CMK (cell line): ENCODE results near the gene RAB27A.
"Not testable (repeated sequence)": the region's sequence is repeated elsewhere in the genome, so short reads cannot be mapped to it uniquely, and the experiment has no call there.

Experiments used
- DNase-seq: peaks from one replicate; pipeline ENCODE4 v3.0.0-alpha.2; 2010; ENCODE audit warnings: low read depth

Gene RAB27A

DNA sequence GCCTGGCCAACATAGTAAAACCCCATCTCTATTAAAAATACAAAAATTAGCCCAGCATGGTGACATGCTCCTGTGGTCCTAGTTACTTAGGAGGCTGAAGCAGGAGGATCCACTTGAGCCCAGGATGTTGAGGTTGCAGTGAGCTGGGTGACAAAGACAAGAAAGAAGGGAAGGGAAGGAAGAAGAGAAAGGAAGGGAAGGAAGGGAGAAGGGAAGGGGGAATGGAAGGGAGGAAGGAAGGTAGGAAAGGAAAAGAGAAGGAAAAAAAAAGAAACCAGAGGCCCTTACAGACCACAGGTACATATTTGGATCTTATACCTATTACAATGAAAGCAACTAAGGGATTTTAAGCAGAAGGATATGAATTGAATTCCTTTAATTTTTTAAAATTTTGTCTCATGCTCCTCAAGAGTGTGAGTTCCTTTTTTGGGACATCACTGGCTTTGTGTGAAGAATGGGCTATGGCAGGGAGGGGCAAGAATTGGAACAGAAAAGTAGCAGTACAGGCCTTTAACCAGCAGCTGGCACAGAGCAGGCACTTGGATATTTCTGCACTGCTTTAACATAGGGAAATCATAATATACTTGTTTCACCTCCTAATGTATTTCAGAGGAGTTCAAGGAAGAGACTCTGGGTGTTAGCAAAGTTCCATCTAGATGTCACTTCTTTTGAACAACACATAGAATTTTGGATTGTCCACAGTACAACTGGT, 7.9 kb downstream of the RAB27A start:
- DNase-seq, result no peak

DNA sequence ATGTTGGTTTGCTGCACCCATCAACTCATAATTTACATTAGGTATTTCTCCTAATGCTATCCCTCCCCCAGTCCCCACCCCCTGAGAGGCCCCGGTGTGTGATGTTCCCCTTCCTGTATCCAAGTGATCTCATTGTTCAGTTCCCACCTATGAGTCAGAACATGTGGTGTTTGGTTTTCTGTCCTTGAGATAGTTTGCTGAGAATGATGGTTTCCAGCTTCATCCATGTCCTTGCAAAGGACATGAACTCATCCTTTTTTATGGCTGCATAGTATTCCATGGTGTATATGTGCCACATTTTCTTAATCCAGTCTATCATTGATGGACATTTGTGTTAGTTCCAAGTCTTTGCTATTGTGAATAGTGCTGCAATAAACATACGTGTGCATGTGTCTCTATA, 9.0 kb downstream of the RAB27A start:
- not testable (repeated sequence) for DNase-seq

DNA sequence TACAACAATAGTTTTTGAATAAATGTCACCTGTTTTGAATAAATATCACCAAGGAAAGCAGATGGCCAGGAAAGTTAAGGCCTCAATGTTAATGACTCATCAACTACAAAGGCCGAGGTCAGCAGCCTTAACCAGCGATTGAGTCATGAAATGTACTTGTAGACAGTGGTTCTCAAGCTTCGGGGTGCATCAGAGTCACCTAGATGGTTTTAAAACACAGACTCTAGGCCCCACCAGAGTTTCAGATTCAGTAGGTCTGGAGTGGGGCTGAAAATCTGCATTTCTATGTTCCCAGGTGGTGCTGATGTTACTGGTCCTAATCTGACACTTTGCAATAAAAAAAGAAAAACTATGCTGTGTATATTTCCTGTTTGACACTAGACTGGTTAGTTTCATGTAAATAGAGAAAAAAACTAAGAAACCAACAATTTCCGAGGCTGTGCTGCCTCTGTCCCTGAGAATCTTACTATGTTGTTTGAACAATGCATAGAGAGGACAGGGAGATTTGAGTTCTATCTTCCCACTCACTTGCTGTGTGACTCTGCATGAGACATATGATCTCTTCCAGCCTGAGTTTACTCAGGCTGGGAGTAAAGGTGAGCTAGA, 9.8 kb downstream of the RAB27A start:
- no peak for DNase-seq

DNA sequence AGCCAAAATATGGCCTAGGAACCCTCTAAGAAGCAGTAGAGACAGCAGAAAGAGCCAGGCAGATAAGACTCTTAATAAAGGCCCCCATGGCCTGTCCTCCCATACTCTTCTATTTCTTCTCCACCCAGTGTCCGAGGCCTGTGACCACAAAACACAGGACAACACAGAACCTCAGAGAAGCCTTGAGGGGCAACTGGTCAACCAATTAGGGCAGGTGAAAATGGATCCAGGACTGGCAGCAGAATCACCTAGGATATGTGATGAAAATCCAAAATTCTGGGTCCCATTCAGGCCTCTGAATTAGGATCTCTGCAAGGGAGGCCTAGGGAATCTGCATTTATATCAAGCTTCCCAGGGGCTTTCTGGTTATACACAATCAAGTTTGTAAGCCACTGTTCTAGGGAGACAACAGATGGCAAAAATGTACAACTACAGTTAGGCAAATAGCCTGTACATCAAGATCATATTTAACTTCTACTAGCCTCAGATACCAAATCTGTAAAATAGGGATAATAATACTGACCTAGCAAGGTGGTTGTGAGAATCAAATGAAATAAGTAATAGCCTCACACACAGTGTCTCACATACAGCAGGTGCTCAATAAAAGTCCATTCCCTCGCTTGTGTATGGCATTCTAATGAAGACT, 10.4 kb downstream of the RAB27A start:
- no peak for DNase-seq

DNA sequence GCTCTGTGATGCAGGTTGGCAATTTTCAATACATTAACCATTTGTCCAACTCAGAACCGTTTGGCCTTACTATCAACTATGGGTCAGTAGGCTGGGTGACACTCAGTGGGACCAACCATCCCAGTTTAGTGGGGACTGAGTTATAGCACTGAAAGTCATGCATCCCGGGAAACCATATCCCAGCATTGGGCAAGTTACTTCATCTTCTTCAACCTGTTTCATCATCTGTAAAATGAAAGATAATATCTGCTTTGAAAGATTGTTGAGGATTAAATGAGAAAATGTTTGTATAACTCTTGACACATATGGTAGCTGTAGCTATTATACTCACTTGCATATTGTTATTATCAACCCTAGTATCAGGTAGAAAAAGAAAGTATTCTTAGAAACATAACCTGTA, 11.9 kb downstream of the RAB27A start:
- no peak for DNase-seq

DNA sequence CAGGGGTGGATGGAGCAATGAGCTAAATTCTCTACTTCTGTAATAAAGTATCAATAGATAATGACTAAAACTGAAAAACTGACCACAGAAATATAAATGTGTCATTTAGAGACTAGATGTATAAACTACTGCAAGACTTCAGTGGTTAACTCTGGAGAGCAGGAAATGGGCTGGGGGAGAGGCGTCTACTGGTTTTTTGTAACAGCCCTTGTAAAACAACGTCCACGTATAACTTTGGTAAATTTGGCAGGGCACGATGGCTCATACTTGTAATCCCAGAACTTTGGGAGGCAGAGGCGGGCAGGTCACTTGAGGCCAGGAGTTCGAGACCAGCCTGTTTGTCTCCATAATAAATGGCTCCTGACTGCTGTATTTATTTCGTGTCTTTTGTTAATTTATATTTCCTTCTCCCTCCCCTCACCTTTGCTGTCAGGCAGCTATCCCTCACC, 12.5 kb downstream of the RAB27A start:
- no peak for DNase-seq

DNA sequence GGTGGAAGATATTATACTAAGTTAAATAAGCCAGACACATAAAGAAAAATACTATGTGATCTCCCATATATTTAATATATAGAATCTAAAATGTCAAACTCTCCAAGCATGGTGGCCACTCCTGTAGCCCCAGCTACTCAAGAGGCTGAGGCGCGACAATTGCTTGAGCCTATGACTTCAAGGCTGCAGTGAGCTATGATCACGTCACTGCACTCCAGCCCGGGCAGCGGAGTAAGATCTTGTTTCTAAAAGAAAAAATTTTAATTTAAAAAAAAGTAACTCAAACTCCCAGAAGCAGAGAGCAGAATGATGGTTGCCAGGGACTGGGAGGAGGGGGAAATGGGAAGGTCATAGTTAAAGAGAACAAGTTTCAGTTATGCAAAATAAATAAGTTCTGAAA, 13.3 kb downstream of the RAB27A start:
- no peak for DNase-seq

DNA sequence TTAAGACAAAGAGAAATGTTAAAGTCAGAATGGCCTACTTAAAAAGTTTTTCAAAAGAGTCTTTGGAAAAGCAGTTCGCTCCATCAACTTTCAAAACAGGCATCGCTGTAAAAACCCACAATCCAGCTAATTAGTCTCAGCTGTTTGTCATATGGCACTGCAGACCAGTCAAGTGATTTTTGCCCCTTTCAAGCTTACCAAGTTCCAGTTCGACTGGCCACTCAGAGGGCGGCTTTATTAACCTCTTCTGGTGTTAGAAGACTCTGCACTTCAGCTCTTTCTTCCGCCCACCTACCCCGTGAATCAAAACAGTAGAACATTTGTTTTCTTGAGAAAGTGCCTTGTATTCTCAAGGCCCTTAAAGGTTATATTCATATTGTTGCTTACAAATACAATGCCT, 19.3 kb downstream of the RAB27A start:
- no peak for DNase-seq

DNA sequence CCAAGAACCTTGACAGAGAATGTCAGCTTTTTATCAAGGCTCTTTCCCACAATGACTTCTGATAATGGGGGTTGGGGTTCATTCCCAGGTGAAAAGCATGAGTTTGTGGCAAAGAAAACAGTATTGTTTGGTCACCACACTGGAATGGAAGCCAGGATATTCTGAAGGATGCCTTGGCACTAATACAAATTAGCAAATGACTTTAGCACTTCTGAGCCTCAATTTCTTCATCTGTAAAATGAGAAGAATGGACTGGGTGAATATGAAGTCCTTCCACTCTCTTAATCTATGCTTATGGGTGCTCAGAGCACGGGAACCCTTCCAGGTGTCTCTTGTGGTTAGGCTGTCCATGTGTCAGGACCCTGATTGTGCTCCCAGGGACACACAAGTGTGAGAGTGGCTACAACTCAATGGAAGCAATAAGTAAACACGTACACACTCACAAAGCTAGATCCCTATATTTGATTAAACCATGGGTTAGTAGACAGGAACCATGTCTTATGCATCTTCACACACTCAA, 21.4 kb downstream of the RAB27A start:
- DNase-seq, result no peak

DNA sequence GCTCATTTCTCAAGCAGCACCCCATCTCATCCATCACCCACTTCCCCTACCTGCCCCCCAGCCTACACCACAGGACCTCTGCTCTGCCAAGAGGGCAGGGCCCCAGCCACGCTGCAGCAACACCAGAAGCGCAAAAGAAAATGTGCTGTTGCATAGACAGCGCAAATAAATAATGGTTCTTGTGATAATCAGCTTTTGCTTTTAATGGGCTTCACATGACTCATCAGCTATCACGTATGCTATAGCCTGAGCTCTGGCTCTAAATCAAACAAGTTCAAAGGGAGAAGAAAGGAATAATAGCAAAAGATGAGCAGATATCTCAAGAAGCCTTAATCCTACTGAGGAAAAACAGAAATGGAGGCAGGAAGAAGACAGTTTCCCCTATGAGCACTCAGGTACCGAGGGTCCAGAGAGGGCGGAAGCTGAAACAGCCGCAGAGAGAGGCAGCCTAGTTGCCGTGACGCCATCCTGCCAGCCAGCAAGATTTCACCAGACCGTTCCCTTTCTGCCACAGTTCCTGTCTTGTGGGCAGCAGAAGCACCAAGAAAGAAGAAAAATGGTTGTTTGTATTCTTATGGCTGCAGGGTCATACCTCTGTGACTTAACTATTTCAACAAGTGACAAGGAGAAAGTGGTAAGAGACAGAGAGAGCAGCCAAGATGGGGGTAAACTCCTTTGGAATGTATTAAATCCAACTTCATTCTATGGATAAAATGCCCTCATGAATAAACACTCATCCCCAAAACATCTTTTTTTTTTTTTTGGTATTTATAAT, 22.0 kb downstream of the RAB27A start:
- DNase-seq, result no peak

DNA sequence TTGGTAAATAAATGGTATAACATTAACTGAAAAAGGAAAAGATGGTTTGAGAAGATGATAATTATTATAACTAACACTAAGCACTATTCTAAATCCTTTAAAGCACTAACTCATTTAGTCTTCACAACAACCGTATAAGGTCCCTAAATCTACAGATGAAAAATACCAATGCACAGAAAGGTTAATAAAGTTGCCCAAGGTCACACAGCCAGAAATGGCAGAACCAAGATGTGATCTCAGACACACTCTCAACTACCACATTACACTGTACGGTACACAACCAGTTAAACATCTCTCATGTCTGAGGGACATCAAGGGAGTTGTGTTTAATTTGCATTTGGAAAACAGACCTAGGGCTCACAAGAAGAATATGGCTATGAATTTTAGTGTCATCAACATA, 23.1 kb downstream of the RAB27A start:
- no peak for DNase-seq

DNA sequence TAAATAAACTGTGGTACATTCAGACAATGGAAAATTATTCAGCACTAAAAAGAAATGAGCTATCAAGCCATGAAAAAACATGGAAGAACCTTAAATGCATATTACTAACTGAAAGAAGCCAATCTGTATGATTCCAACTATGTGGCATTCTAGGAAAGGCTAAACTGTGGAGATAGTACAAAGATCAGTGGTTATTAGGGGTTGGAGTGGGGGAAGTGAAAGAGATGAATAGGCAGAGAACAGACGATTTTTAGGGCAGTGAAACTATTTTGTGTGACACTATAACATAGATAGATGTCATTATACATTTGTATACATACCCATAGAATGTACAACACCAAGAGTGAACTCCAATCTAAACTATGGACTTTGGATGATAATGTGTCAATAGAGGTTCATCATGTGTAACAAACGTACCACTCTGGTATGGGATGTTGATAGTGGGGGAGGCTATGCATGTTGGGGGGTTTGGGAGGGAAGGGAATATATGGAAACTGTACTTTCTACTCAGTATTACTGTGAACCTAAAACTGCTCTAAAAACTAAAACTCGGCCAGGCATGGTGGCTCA, 29.0 kb downstream of the RAB27A start:
- DNase-seq, result no peak

DNA sequence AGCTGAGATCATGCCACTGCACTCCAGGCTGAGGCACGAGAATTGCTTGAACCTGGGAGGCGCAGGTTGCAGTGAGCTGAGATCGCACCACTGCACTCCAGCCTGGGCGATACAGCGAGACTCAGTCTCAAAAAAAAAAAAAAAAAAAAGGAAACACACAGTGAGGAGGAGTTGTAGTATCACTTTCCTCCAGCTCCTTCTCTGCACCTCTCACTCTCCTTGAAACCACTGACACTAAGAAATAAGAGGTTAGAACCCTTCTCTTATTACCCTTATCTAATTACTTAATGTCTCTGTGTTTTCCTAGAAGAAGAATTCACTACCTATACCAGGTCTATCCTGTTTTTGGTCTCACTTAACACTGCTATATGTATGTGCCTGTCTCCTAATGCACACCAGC, 31.7 kb downstream of the RAB27A start:
- no peak for DNase-seq

DNA sequence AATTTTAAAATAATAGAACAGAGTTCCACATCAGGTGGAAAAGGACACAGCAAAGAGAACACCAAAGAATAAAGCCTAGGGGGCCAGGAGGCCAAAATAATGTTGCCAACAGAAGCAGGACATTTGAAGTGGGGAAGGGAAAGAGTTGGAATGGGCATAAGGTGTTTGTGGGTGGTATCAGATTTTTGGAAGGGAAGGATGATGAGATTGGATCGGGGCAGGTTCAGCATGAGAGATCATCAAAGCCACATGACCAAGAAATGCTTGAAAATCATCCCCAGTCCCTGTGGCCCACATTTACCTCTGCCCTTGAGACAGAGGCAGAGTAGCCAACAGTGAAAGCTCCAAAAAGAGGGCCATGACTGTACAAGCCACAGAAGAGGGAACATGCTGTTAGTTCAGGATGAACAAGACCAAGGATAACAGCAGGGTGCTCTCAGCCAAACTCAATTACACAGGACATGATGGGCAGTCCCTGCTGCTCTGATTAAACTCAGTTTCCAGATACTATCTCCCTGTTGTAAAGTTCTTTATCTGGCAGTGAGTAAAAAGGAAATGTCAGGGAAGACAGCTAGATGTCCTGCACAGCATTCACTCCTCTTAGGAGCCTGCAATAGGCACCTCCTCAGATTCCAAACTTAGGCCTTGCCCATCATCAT, 32.5 kb downstream of the RAB27A start:
- no peak for DNase-seq

DNA sequence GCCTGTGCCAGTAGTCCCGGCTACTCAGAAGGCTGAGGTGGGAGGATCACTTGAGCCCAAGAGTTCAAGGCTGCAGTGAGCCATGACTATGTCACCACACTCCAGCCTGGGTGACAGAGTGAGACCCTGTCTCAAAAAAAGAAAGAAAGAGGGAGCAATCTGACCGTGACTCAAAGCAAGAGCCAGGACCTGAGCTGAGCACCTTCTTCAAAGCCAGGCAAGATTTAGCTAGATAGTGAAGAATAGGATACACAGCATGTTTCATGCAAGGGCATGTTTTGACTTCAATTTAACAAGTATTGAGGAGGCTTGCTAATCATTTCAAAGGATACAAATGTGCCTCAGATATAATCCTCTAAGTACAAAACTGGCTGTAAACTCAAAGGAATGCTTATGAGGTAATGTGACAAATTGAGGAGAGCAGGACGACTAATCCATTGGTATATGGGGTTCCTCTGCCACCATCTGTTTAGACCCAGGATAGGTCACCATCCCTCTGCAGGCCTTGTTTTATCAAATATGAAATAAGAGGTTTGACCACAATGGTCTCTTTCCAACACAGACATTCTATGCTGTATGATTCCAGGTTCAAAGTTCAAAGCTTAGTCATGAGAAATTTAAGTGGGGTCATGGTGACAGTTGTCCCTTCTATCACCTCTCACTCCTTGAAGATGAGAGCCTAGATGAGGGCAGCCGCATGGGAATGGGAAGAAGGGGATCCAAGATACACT, 33.2 kb downstream of the RAB27A start:
- DNase-seq, result no peak

DNA sequence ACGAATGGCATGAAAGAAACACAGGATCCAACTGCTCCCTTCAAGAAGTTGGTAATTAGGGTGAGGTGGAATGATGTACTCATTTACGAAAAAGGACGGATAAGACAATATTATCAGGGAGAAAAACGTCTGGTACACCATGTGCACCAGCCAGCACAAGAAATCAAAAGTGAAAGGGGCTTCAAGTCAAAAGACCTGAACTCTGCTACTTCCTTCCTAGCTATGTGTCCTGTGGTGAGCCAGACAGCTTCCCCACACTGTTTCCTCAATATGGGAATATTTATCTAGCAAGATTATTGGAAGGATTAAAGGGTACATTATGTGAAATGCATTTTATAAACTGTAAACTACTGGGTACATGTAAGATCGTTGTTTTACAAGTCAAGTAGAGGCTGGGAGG, 33.9 kb downstream of the RAB27A start:
- DNase-seq, result no peak

DNA sequence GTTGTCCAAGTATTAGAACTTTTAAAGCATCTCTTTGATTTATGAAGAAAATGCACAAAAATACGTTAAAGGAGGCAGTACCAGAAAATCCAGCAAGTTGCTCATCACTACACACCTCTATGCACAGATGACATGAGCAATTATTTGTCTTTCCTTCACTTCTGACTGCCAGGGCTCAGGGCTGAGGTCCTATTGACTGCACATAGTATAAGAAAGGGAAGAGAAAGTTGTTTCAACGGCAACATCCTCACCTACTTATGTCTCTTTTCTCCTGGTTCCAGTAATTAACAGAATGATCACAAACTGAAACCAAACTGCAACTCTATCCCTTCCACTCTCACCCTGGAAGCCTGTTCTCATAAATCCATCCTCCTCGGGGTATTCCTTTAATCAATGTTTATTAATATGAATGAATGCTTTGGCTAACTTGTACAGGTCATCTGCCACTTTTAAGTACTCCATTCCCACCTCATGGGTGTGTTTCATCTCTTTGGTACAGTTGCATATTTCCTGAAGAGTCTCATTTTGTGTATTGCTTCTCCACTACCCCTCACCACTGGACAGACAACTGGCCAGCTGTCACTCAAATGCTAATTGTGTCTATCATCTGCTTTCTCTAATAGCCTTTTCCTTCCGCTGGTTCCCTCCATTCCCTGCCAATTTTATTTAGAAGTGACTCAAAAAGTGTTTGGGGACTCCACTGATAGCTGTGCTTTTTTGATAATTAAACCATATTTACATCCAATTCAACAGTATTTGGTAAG, 34.5 kb downstream of the RAB27A start:
- DNase-seq, result no peak

DNA sequence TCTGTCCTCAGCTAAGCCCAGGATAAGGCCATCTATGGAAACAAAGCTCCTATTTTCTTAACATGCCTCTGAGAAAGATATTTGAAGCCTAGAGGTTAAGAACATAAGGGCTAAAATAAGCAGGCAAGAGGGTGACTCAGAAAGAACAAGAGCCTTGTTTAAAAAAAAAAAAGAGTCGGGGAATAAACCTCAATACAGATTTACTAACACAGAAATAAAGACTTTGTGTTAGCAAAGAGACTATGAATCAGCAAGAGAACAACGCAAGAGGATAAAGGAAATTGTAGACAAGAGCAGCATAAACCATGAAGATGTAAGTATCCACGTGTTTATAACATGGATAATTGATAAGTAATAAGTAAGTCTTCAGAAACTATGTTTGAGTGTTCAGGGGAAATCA, 36.0 kb downstream of the RAB27A start:
- no peak for DNase-seq

DNA sequence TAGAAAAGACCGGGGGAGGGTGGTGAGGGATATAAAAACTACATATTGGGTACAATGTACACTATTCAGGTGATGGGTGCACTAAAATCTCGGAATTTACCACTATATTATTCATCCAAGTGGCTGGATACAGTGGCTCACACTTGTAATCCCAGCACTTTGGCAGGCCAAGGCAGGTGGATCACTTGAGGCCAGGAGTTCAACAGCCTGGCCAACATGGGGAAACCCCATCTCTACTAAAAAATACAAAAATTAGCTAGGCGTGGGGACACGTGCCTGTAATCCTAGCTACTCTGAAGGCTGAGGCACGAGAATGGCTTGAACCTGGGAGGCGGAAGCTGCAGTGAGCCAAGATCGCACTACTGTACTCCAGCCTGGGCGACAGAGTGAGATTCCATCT, 37.4 kb downstream of the RAB27A start:
- not testable (repeated sequence) for DNase-seq

DNA sequence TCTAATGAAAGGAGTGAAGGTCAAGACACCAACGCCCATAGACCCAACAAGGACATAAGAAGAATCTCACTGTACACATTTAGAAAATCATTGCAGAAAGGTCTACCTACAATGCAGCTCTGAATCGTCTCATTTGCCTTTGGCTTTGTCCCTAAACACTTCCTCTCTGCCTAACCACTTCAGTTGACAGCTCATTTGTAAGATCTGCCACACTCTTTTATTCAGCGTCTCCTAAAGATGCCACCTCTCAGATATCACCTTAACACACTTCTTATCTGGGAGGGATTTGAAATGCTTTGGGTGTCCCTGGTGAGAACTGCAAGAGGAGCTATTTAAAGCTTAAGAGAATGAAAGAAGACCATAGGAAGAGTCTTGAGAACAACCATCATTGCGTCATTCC, 38.7 kb downstream of the RAB27A start:
- DNase-seq, result no peak
